NOMO-1 treated with DMSO at 0.1 percent for 48 hours (cell line): ENCODE measurements around the gene ARMC5.

ENCODE experiments used
- DNase-seq: peaks from one replicate; lab custom pipeline; 2025; ENCODE audit not compliant: unreplicated experiment; lab: John Stamatoyannopoulos, UW

The ARMC5 gene

DNA sequence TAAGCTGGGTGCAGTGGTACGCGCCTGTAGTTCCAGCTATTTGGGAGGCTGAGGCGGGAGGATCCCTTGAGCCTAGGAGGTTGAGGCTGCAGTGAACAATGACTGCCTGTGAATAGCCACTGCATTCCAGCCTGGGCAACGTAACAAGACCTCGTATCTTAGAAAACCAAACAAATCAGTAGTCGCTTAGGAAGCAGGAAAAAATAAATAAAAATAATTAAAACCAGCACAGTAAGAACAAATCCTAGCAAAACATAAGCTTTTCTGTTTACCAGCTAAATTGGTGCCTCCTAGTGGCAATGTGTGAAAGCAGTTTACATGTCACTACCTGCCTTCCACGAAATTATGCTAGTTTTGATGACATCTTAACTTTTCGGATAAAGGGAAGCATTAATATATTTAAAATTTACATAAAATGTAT lies 1.3 kb downstream of the ARMC5 start:
- DNase-seq, result peak; percentile 49

DNA sequence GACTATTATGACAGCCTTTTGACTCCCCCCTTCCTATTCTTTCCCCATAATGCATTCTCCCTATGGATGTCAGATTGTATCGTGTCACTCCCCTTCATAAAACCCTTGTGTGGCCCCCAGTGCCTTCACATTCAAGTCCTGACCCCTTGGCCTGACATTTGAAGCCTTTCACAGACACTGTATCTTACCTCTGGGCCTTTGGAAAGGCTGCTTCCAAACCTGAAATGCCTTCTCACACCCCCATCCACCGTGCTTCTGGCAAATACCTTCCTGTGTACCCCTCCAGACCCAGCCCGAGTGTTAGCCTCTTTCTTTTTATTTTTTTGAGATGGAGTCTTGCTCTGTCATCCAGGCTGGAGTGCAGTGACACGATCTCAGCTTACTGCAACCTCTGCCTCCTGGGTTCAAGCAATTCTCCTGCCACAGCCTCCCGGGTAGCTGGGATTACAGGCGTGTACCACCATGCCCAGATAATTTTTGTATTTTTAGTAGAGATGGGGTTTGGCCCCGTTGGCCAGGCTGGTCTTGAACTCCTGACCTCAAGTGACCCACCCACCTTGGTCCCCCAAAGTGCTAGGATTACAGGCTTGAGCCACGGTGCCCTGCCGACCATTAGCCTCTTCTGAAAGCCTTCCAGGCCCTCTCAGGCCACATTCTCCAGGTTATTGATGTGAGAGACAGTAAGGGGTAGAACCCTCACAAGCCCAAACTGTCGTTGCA lies 2.1 kb downstream of the ARMC5 start:
- no peak for DNase-seq

DNA sequence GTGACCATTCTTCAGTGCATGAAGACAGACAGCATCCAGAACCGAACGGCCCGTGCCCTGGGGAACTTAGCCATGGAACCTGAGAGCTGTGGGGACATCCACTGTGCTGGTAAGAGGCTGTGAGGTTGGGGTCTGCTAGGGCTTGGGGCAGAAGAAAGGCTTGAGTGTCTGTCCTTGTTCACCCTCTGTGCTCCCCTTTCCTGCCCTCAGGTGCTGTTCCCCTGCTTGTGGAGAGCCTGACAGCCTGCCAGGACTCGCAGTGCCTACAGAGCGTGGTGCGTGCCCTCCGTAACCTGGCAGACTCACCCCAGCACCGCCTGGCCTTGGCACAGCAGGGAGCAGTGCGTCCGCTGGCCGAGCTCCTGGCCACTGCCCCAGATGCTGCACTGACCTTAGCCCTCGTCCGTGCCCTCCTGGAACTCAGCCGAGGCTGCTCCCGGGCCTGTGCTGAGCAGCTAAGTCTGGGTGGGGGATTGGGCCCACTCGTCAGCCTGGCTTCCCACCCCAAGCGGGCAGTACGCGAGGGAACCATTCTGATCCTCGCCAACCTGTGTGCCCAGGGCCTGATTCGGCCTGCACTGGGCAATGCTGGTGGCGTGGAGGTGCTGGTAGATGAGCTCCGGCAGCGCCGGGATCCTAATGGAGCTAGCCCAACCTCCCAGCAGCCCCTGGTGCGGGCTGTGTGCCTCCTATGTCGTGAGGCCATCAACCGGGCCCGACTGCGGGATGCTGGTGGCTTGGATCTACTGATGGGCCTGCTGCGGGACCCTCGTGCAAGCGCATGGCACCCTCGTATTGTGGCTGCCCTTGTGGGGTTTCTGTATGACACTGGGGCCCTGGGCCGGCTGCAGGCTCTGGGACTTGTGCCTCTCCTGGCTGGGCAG lies 2.9 kb downstream of the ARMC5 start:
- no peak for DNase-seq

DNA sequence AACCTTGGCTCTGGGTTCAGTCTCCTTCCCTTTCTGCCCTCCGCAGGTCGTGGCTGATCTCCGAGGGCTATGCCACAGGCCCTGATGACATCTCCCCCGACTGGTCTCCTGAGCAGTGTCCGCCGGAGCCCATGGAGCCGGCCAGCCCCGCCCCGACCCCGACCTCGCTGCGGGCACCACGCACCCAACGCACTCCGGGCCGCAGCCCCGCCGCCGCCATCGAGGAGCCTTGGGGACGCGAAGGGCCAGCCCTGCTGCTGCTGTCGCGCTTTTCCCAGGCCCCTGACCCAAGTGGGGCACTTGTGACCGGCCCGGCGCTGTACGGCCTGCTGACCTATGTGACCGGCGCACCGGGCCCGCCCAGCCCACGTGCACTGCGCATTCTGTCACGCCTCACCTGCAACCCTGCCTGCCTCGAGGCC lies 5.1 kb downstream of the ARMC5 start:
- no peak for DNase-seq

DNA sequence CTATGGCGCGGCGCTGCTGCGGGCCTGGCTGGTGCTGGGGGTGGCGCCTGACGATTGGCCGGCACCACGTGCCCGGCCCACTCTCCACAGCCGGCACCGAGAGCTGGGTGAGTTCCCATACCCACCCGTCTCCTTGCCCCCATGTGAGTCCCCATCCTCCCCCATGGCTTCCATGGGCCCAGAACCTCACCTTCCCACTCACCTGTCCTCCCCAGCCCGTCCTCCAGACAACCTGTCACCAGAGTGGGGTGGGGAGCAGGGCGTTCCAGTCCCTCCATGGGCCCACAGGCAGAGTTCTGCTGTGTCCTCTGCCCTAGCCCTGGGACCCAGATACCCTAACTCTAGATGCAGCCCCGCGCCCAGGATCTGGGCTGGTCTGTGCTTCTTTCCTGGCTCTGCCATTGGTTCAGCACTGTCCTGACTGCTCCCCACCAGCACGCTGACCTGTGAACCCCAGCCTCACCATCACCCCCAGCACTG lies 5.5 kb downstream of the ARMC5 start:
- DNase-seq, result no peak

GRCh38 chr16:31465788-31466370 lies 6.6 kb downstream of the ARMC5 start:
- no peak for DNase-seq

DNA sequence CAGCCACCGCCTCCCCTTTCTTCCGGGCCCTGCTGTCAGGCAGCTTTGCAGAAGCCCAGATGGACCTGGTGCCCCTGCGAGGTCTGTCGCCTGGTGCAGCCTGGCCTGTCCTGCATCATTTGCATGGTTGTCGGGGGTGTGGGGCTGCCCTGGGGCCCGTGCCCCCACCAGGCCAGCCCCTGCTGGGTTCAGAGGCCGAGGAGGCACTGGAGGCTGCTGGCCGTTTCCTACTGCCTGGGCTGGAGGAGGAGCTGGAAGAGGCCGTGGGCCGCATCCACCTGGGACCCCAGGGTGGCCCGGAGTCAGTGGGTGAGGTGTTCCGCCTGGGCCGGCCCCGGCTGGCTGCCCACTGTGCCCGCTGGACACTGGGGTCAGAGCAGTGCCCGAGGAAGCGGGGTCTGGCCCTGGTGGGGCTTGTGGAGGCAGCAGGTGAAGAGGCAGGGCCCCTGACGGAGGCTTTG lies 7.1 kb downstream of the ARMC5 start:
- DNase-seq, result no peak

- DNase-seq, result no peak
Measured at GRCh38 chr16:31467151-31467773, 8.0 kb downstream of the ARMC5 start.

GRCh38 chr16:31467858-31468257 lies 8.6 kb downstream of the ARMC5 start:
- DNase-seq, result no peak

GRCh38 chr16:31470615-31471014 lies 11.3 kb downstream of the ARMC5 start:
- DNase-seq, result no peak

DNA sequence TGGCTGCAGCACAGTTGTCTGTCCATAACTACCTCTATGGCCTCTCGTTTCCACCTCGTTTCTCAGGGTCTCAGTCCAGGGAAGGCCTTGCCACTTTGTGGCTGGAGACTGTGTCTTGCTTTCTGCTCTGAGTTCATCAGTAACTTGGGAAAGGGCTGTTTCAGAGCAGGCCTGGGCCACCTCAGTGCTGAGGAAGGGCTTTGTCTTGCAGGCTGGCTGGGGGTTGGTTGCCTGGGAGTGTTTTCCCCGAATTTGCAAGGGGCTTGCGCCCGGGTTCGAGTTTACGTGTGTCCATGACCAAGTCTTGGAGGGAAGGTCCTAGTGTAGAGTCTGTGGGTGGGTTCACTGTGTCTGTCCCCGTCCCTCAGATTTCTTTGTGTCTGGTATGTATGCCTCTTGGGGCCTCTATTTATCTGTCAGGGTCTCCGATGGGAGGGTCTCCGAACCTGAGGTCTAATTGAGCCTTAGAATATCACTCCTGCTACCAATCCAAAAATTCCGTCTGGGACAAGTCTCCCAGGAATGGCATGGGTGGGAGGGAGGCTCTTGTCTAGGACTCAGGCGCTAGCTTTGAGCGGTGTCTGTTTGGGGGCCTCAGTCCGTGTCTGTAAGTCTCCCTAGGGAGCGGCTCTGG lies 12.1 kb downstream of the ARMC5 start:
- DNase-seq, result no peak

GRCh38 chr16:31471875-31472708 lies 12.8 kb downstream of the ARMC5 start, which contains the start of gene TGFB1I1:
Gene TGFB1I1 (plus strand): TSS chr16:31472152. CDS start chr16:31472189, 37 bp downstream.
- DNase-seq, result no peak

DNA sequence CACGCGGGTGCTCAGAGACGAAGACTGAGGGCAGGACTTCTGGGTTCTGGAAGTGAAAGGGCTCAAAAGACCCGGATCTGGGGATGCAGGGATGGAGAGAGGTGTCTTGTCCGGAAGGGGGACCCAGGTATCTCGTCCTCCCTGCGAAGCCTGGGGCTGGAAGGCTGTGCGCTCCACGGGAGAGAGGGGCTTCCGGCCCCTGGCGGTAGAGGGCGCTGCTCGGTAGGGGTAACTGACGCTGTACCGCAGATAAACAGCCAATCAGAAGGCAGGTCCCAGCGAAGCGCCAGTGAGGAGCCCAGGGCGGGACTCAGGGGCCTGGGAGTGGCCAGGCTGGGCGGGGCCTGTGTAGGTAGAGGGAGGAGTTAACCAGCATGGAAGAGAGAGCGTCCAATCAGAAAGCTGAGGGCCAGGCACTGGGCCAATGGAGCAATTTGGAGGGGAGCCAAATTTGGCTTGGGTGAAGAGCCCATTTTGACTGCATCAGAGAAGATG lies 13.5 kb downstream of the ARMC5 start:
- DNase-seq, result no peak

DNA sequence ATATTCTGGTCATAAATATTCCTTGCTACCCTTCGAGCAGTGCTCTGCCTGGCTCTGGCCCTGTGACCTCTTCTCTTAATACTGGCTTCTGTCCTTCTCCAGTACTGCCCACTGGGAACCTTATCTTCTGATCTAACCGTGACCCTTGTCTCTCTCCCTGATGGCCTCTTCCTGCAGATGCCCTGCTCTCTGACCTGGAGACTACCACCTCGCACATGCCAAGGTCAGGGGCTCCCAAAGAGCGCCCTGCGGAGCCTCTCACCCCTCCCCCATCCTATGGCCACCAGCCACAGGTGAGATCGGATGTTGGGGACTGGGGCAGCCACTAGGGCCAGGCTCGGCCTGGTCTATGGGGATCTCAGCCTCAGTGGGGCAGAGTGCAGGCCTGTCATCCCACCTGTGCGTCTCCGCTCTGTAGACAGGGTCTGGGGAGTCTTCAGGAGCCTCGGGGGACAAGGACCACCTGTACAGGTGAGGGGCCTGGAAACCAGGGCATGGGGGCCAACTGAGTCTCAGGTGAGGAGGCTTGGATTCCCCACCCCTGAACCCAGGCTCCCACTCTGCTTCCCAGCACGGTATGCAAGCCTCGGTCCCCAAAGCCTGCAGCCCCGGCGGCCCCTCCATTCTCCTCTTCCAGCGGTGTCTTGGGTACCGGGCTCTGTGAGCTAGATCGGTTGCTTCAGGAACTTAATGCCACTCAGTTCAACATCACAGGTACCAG lies 14.1 kb downstream of the ARMC5 start:
- no peak for DNase-seq

- DNase-seq, result no peak
Measured at GRCh38 chr16:31474173-31474714, 14.9 kb downstream of the ARMC5 start.

DNA sequence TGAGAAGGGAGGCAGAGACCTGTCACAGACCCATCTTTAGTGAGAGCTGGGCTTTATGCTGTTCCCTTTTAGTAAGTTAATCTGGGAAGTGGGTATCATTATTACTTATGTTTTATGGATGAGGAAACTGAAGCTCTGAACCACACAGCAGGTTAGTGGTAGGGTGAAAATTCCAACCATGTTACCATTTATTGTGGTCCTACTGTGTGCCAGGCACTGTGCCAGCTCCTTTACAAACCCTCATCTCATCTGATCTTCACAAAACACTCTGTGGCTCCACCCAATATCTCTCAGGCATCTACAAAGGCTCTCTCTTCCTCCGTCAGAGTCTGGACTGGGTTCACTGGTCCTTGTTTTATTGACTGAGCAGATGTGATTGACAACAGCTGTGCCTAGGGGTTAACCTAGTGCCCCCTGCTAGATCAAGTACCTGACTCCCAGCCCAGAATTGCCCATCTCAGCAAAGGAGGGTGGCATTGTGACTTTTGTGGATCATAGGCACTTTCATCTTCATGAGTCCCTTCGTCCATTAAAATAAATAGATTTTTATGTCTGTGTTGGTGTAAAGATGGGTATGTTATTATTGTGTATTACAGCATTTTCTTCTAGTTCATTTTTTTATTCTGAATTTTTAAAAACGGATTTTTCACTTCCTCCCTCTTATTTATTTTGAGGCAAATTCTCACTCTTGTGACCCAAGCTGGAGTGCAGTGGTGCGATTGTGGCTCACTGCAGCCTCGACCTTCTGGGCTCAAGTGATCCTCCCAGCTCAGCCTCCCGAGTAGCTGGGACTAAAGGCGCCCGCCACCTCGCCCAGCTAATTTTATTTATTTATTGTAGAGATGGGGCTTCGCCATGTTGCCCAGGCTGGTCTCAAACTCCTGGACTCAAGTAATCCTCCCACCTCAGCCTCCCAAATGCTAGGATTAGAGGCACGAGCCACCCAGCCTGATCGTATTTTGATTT lies 15.8 kb downstream of the ARMC5 start:
- no peak for DNase-seq

GRCh38 chr16:31475946-31476302 lies 16.6 kb downstream of the ARMC5 start:
- no peak for DNase-seq
